ENCODE data around the gene ARHGEF3.

The ARHGEF3 gene
- total RNA-seq, result 104 to 178 (median 156) reads per million in 4 donors

GRCh38 chr3:56801662-56802377, at the start of gene ARHGEF3:
Gene ARHGEF3, minus strand, starts transcription at chr3:56801949. Its CDS starts 151 bp downstream, at chr3:56801798.
- peak; percentile 80 to 88 (median 83) for DNase-seq

- no peak for DNase-seq
Observed at GRCh38 chr3:56849698-56850097, 47.9 kb upstream of the ARHGEF3 start.

GRCh38 chr3:56845505-56845904, 43.8 kb upstream of the ARHGEF3 start:
- no peak for DNase-seq

- DNase-seq, result no peak
Observed at GRCh38 chr3:56844536-56844935, 42.8 kb upstream of the ARHGEF3 start.

GRCh38 chr3:56839784-56840715, 38.3 kb upstream of the ARHGEF3 start:
- DNase-seq, result no peak

GRCh38 chr3:56838448-56838847, 36.7 kb upstream of the ARHGEF3 start:
- no peak for DNase-seq

- no peak for DNase-seq
Observed at GRCh38 chr3:56837196-56837955, 35.6 kb upstream of the ARHGEF3 start.

- DNase-seq, result no peak
Observed at GRCh38 chr3:56836276-56837163, 34.8 kb upstream of the ARHGEF3 start.

GRCh38 chr3:56835650-56836227, 34.0 kb upstream of the ARHGEF3 start:
- DNase-seq, result no peak

- no peak for DNase-seq
Observed at GRCh38 chr3:56833536-56833935, 31.8 kb upstream of the ARHGEF3 start.

GRCh38 chr3:56833022-56833421, 31.3 kb upstream of the ARHGEF3 start:
- DNase-seq, result no peak

- no peak for DNase-seq
Observed at GRCh38 chr3:56831572-56831971, 29.8 kb upstream of the ARHGEF3 start.

- DNase-seq, result no peak
Observed at GRCh38 chr3:56830884-56831283, 29.1 kb upstream of the ARHGEF3 start.

GRCh38 chr3:56829533-56829932, 27.8 kb upstream of the ARHGEF3 start:
- DNase-seq, result no peak

- DNase-seq, result peak in 1 of 5 donors; percentile 48
Observed at GRCh38 chr3:56826831-56827722, 25.3 kb upstream of the ARHGEF3 start.

GRCh38 chr3:56825567-56826438, 24.1 kb upstream of the ARHGEF3 start:
- DNase-seq, result no peak

- no peak for DNase-seq
Observed at GRCh38 chr3:56823984-56824703, 22.4 kb upstream of the ARHGEF3 start.

- no peak for DNase-seq
Observed at GRCh38 chr3:56823421-56823926, 21.7 kb upstream of the ARHGEF3 start.

All from T-helper 1 cell (primary cell).